Liver (tissue), 3 donors: Measurements from ENCODE around the gene DIAPH3.

Experiments used
- ATF3 ChIP-seq: IDR thresholded peaks from 2 replicates; pipeline ENCODE4 v1.6.1; 2016; ENCODE audit warnings: antibody characterized with exemption
- CTCF ChIP-seq: fragments of 150-350 bp; IDR thresholded peaks from 2 replicates; pipeline ENCODE4 v1.5.1; 2017; ENCODE audit warnings: improper control_type of control experiment, low read depth, low read length; ENCODE audit not compliant: missing input control
- EGR1 ChIP-seq, 2 donors: IDR thresholded peaks; 2 replicates each; pipeline ENCODE4 v1.6.1; 2016 to 2018; ENCODE audit warnings: antibody characterized with exemption in 2 of 2, low read depth in 2 of 2
- FOXA1 ChIP-seq: IDR thresholded peaks from 2 replicates; pipeline ENCODE4 v1.6.1; 2016; ENCODE audit warnings: antibody characterized with exemption
- GABPA ChIP-seq, 2 donors: IDR thresholded peaks in 1 of 2; conservative IDR thresholded peaks in 1 of 2; 2 replicates each; pipeline ENCODE4 v1.6.1; 2016; ENCODE audit warnings: antibody characterized with exemption in 2 of 2, mild to moderate bottlenecking in 1 of 2, moderate library complexity in 1 of 2
- JUND ChIP-seq, 2 donors: IDR thresholded peaks; 2 replicates each; pipeline ENCODE4 v1.6.1; 2016; ENCODE audit warnings: antibody characterized with exemption in 2 of 2
- MAX ChIP-seq: IDR thresholded peaks from 2 replicates; pipeline ENCODE4 v1.6.1; 2016; ENCODE audit warnings: antibody characterized with exemption
- RAD21 ChIP-seq, 2 donors: IDR thresholded peaks; 2 replicates each; pipeline ENCODE4 v1.6.1; 2016; ENCODE audit warnings: antibody characterized with exemption in 2 of 2, mild to moderate bottlenecking in 2 of 2
- REST ChIP-seq: IDR thresholded peaks from 2 replicates; pipeline ENCODE4 v1.6.1; 2016; ENCODE audit warnings: antibody characterized with exemption, mild to moderate bottlenecking
- RXRA ChIP-seq, 2 donors: IDR thresholded peaks; 2 replicates each; pipeline ENCODE4 v1.6.1; 2017 to 2018; ENCODE audit warnings: antibody characterized with exemption in 2 of 2, mild to moderate bottlenecking in 1 of 2
- SP1 ChIP-seq: IDR thresholded peaks from 2 replicates; pipeline ENCODE4 v1.6.1; 2018; ENCODE audit warnings: antibody characterized with exemption, mild to moderate bottlenecking
- TAF1 ChIP-seq: conservative IDR thresholded peaks from 2 replicates; pipeline ENCODE4 v1.6.1; 2016; ENCODE audit warnings: antibody characterized with exemption, mild to moderate bottlenecking
- YY1 ChIP-seq: IDR thresholded peaks from 2 replicates; pipeline ENCODE4 v1.6.1; 2016; ENCODE audit warnings: antibody characterized with exemption, mild to moderate bottlenecking
- donor health status: healthy.
- donor health status: healthy.

GRCh38 chr13:60080850-60081249 is 82.9 kb downstream of the DIAPH3 start:
- no peak for TF ChIP-seq CTCF
- TF ChIP-seq JUND (IDR thresholded peaks at IDR 0.05), result no peak
- no peak for TF ChIP-seq RAD21 (IDR thresholded peaks at IDR 0.05)
- TF ChIP-seq SP1, result no peak
- no peak for TF ChIP-seq REST
- no peak for TF ChIP-seq EGR1 (IDR thresholded peaks at IDR 0.05; ENCODE audit: low read depth in 2 of 2)
- no peak for TF ChIP-seq TAF1
- no peak for TF ChIP-seq MAX
- no peak for TF ChIP-seq FOXA1
- TF ChIP-seq RXRA (IDR thresholded peaks at IDR 0.05), result no peak
- no peak for TF ChIP-seq GABPA (IDR thresholded peaks at IDR 0.05 in 1 of 2, conservative IDR thresholded peaks at IDR 0.05 in 1 of 2)
- no peak for TF ChIP-seq ATF3
- no peak for TF ChIP-seq YY1
